NCI-H2171 (cell line): ENCODE data around the gene EML5.
"Not testable (repeated sequence)": the region's sequence is repeated elsewhere in the genome, so short reads cannot be mapped to it uniquely, and the experiment has no call there.

ENCODE experiments used
- DNase-seq: peaks from one replicate; lab custom pipeline; 2025; lab: John Stamatoyannopoulos, UW

EML5 gene

DNA sequence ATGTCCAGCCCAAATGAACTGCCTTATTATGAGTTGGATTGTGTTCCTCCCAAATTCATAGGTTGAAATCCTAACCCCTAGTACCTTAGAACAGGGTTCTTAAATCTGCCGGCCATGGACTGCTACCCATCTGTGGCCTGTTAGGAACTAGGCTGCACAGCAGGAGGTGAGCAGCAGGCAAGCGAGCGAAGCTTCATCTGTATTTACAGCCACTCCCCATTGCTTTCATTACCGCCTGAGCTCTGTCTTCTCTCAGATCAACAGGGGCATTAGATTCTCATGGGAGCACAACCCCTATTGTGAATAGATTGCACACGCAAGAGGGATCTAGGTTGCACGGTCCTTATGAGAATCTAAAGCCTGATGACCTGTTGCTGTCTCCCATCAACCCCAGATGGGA is 9.8 kb upstream of the EML5 start:
- DNase-seq, result peak; percentile 17

DNA sequence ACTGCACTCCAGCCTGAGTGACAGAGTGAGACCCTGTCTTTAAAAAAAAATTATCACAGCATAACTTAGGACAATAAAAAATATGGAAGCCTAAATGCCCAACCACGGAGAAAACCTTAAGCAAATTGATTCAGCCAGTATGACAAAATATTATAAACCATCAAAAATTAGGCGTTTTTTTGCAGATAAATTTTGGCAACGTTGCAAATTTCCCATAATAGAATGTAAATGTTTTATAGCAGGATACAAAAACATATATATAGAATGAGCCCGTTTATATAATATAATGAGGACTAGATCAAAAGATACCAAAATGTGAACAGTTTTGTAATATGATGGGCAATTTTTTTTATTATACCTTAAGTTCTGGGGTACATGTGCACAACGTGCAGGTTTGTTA is 6.8 kb upstream of the EML5 start:
- DNase-seq, result no peak

- DNase-seq, result peak; percentile 88
Measured at GRCh38 chr14:88798156-88798555, 5.4 kb upstream of the EML5 start.

DNA sequence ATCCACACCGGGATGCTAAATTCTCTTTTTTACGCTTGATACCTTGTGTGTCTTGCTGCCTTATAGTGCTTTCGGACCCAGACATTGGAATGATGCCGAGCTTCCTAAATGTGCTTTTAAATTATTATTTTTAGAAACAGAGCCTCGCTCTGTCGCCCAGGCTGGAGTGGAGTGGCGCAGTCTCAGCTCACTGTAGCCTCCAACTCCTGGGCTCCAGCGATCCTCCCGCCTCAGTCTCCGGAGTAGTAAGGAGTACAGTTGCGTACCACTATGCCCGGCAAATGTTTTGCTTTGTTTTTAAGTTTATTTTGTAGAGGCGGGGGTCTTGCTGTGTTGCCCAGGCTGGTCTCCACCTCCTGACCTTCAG is 489 bp upstream of the EML5 start:
- DNase-seq, result no peak

- DNase-seq, result peak; percentile 25
Measured at GRCh38 chr14:88791629-88792472, 902 bp downstream of the EML5 start.

DNA sequence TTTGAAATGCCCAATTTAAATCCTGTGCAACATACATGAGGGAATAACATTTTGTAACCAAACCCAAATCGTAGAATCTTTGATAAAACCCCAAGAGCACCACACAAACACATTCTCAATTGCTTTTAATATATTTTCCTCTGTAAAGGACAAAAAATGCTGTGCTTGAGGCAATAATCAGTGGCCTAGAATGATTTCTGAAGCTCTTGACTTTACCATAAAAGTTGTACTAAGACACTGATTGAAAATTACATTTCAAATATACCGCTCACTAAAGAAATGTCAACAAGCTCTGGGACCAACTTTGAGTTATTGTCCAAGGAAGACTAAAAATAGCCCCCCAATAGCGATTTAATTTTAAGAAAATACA is 1.5 kb downstream of the EML5 start:
- DNase-seq, result no peak

DNA sequence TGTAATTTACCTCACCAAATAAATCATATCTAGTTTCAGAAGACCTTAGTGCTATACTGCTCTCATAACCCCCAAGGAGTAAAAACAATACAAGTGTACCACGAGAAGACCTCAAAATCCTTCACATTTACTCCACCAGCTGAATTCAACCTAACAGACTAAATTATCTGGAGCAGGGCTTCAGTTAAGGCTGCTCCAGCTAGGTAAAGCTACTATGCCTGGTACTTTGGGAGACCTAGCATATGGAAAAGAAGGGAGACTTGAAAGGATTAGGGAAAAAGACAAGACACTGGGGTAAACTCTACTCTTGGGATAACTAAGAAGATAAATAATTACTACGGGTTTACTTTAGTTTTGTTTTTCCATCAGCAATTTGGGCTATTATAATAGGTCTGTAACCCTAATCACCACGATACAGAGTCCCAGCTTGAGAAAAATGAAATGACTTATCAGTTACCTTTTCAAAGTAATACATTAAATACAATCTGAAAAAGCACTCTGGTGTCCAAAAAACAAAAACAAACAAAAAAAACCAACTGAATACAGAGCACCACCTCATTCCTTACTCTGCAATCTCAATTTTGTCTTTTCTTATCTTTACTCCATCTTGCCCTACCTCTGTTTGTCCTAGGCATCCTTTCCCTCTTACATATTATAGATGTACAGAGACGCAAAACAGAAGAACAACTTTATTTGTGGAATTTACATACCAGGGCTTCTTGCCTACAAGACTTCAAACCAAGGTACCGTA is 2.1 kb downstream of the EML5 start:
- no peak for DNase-seq

GRCh38 chr14:88789573-88789972 is 3.2 kb downstream of the EML5 start:
- not testable (repeated sequence) for DNase-seq

GRCh38 chr14:88786715-88787114 is 6.0 kb downstream of the EML5 start:
- DNase-seq, result no peak

GRCh38 chr14:88785911-88786310 is 6.8 kb downstream of the EML5 start:
- no peak for DNase-seq

DNA sequence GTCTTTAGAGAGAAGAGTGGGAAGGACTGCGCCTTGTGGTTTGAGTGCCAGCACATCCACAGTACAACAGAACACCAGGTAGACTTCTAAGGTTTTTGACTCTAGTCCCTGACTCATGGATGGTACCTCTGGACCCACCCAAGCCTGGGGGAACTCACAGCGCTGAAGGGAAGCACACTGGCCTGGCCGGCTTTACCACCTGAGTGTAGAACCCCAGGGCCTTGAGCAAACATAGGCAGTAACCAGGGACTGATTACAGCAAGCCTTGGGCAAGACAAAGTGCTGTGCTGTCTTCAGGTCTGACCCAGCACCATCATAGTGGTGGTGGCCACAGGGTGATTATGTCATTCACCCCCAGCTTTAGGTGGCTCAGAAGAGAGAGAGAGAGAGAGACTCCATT is 17.2 kb downstream of the EML5 start:
- DNase-seq, result no peak

- no peak for DNase-seq
Measured at GRCh38 chr14:88770736-88771135, 22.0 kb downstream of the EML5 start.

- DNase-seq, result no peak
Measured at GRCh38 chr14:88765130-88765529, 27.6 kb downstream of the EML5 start.

GRCh38 chr14:88753873-88754272 is 38.9 kb downstream of the EML5 start:
- no peak for DNase-seq

- no peak for DNase-seq
Measured at GRCh38 chr14:88750945-88751344, 41.8 kb downstream of the EML5 start.

DNA sequence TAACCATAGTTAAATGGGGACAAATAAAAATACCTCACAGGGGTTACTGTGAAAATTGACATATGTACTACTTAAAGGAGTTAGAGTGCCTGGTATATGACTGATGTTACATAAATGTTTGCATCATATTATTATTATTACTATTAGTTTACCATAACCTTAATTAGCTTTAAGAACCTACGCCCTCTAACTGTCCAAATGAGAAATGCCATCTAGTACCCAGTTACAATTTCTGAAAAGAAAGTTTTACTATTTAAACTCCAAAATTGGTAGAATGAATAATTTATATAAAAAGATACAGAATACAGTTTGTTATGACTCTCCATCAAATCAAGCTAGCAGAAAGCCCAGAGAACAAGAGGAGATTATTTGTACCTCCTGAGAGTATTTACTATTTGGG is 42.3 kb downstream of the EML5 start:
- no peak for DNase-seq

DNA sequence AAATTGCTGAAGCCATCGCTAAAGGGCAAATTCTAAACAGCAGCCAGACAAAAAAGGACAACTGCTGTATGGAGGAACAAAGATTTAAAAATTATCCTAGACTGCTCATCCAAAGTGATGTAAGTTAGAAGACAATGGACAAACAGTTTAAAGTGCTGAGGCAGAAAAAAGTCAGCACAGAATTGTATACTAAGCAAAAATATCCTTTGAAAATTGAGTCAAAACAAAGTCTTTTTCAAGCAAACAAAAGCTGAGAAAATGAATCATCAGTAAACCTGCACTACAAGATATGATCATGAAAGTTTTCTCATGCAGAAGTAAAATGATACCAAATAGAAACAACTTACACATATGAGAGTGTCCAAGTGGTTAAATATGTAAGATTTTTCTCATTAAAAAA is 43.6 kb downstream of the EML5 start:
- DNase-seq, result no peak

DNA sequence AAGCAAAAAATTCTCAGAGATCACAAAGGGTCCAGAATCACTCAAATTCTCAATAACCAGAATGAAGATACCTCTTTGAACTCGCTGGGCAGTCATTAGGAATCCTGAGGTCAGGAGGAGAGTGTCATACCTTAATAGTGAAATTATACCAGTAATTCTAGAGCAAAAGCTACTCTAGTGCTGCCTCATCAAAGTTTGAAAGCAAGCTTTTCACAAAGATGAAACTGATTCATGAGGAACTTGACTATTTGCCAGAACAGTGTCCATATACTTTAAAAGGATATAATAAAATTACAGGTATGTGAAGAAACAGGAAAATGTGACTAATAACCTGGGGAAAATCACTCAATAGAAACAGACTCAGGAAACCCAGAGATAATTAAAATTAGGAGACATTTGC is 44.5 kb downstream of the EML5 start:
- no peak for DNase-seq

DNA sequence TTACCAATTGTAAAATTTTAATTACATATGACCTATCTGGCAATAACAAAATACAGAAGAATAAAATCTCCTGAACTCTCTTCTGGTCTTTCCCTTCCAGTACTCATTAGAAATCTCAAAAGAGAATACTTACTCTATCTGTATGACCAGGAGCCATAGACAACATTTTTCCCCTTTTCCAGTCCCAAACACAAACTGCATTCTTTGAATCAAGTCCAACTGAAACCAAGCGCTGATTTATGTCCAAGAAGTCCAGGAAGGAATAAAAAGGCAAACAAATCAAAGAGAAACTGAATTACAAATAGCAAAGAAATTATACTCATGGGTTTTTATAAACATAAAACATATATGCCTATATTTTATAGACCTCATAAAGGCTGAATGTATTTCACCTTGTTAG is 46.7 kb downstream of the EML5 start:
- no peak for DNase-seq

DNA sequence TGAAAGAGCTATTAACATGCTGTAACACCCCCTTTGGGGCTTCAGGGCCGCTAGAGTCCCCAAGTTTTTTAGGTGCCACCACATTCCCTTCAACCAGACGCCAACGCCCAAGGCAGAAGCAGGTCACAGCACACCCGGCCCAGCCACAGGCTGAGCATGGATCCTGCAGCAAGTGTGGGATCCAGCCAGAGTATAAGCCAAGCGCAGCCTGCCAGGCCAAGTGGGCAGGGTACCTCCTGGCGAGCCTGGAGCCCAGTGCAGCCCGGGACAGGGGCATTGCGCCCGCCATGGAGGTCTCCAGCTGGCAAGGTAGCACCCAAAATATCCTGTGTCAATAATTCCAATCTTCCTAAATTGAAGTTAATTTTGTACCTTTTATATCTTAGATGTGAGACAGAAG is 55.5 kb downstream of the EML5 start:
- DNase-seq, result no peak

- DNase-seq, result no peak
Measured at GRCh38 chr14:88733121-88733520, 59.6 kb downstream of the EML5 start.

DNA sequence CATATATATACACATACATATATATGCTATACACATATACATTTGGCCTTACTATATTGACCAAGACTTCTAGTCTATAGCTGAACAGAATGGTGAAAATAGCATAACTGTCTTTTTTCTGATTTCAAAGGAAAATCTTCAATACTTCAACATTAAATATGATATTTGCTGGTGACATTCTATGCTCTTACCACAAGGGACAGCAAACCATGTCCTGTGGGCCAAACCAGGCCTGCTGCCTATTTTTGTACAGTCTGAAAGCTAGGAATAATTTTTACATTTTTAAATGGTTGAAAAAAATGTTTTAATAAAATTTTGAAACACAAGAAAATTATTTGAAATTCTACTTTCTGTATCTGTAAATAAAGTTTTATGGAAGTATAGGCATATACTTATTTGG is 63.6 kb downstream of the EML5 start:
- DNase-seq, result no peak

DNA sequence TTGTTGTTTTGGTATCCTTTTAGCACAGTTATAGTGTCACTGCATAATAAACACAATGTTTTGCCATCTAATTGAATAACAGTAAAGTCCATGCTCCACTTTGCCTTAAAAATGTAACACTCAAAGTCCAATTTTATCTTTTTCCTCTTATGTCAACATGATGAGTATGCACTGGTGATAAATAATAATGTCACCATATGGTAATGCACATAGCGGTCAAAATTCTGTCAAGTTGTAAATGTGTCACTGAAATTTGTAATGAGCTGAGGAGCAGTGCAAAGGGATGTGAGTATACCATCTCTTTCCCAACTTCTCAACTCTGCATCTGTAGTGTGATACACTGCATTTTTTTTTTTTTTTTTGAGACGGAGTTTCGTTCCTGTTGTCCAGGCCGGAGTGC is 65.7 kb downstream of the EML5 start:
- DNase-seq, result no peak

DNA sequence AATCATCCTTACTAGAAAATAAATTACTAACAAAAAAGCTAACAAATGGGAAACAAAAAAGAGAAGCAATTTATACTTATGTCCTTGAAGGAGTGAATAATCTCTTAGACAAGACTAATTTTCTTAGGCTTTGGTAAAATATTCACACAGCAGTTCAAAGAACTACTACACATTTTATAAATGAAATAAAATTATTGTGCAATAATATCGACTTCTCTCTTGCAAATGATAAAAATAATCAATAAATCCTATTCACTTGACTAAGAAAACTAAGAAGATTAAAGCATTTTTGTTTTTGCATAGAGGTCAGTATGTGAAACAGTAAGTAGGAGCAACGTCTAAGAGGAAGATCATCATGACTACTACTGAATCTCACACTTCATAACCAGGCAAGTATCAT is 82.0 kb downstream of the EML5 start:
- DNase-seq, result no peak
